HepG2 (cell line): Measurements from ENCODE around the gene PAPOLB. TPM values are rescaled to one million over a fixed set of nuclear protein-coding genes. Genes with fewer than 3 reads are reported as not detected.

Source experiments
- AKNA ChIP-seq: sonication (generic); formaldehyde crosslinking; IDR thresholded peaks from 2 replicates; pipeline ENCODE4 v1.4.0; 2020; ENCODE audit warnings: missing genetic modification reagents, borderline replicate concordance
- BRCA1 ChIP-seq: sonication (generic); formaldehyde crosslinking; IDR thresholded peaks from 2 replicates; pipeline ENCODE4 v1.4.0; 2020; ENCODE audit warnings: missing genetic modification reagents
- CENPX ChIP-seq: sonication (generic); formaldehyde crosslinking; IDR thresholded peaks from 2 replicates; pipeline ENCODE4 v1.9.0; 2021; ENCODE audit warnings: mild to moderate bottlenecking, missing genetic modification reagents, moderate library complexity
- DPF2 ChIP-seq: sonication (generic); formaldehyde crosslinking; IDR thresholded peaks from 2 replicates; pipeline ENCODE4 v1.4.0; 2020; ENCODE audit warnings: mild to moderate bottlenecking, low read depth, missing genetic modification reagents, borderline replicate concordance
- LCORL ChIP-seq, 2 experiments: fragments of 450-650 bp in 1 of 2; sonication (generic) in 1 of 2; formaldehyde crosslinking in 1 of 2; IDR thresholded peaks; 2 replicates each; pipeline versions ENCODE4 v1.5.0 to v1.6.1; 2017 to 2020; ENCODE audit warnings: antibody characterized with exemption in 1 of 2, missing genetic modification reagents in 1 of 2
- MAFG ChIP-seq: sonication (generic); formaldehyde crosslinking; IDR thresholded peaks from 2 replicates; pipeline ENCODE4 v1.5.1; 2020; ENCODE audit warnings: mild to moderate bottlenecking, missing genetic modification reagents
- PHF21A ChIP-seq: sonication (generic); formaldehyde crosslinking; IDR thresholded peaks from 2 replicates; pipeline ENCODE4 v1.5.0; 2020; ENCODE audit warnings: mild to moderate bottlenecking, missing genetic modification reagents
- RCOR2 ChIP-seq: IDR thresholded peaks from 2 replicates; pipeline ENCODE4 v1.6.1; 2016; ENCODE audit warnings: missing biosample characterization, missing genetic modification reagents
- SNAI1 ChIP-seq: sonication (generic); formaldehyde crosslinking; IDR thresholded peaks from 2 replicates; pipeline ENCODE4 v1.5.0; 2020; ENCODE audit warnings: mild to moderate bottlenecking, missing genetic modification reagents, borderline replicate concordance
- ZFP91 ChIP-seq: sonication (generic); formaldehyde crosslinking; IDR thresholded peaks from 2 replicates; pipeline ENCODE4 v1.9.0; 2022; ENCODE audit warnings: missing genetic modification reagents, mild to moderate bottlenecking, borderline replicate concordance
- ZNF10 ChIP-seq: sonication (generic); formaldehyde crosslinking; IDR thresholded peaks from 2 replicates; pipeline ENCODE4 v1.4.0; 2020; ENCODE audit warnings: mild to moderate bottlenecking, low read depth, missing genetic modification reagents, borderline replicate concordance
- ZNF841 ChIP-seq: sonication (generic); formaldehyde crosslinking; IDR thresholded peaks from 2 replicates; pipeline ENCODE4 v1.8.1; 2023; ENCODE audit warnings: missing genetic modification reagents, borderline replicate concordance
- polyA plus RNA-seq, 8 experiments: library from polyadenylated mRNA; depleted of rRNA in 3 of 8; stranded (reverse) in 7 of 8; unstranded in 1 of 8; fragments of >200 nt; fragmentation: Illumina TruSeq in 4 of 8; extraction: Trizol in 4 of 8; gene quantifications; 2 replicates each; pipeline versions ENCODE4 v1.2.1 to v1.2.3, GENCODE V29; 2011 to 2016; ENCODE audit warnings: low read depth in 4 of 8, missing spikeins in 1 of 8, mixed read lengths in 1 of 8; ENCODE audit not compliant: insufficient read depth in 1 of 8
- total RNA-seq, 5 experiments: library from RNA; depleted of rRNA; stranded (reverse); fragments of >200 nt; fragmentation: Illumina TruSeq; extraction: Trizol; gene quantifications; 2 replicates each; pipeline ENCODE4 v1.2.3, GENCODE V29; 2016; ENCODE audit warnings: low read depth in 1 of 5
- TF ChIP-seq, protein P1 (sequence below): sonication (generic); formaldehyde crosslinking; IDR thresholded peaks from 2 replicates; pipeline ENCODE4 v1.4.0; 2020; ENCODE audit warnings: missing genetic modification reagents, borderline replicate concordance
- TF ChIP-seq, protein P2 (sequence below): IDR thresholded peaks from 2 replicates; pipeline ENCODE4 v1.6.1; 2016; ENCODE audit warnings: missing compliant biosample characterization, missing genetic modification reagents, borderline replicate concordance
- TF ChIP-seq, protein P3 (sequence below): sonication (generic); formaldehyde crosslinking; conservative IDR thresholded peaks from 2 replicates; pipeline ENCODE4 v1.8.0; 2022; ENCODE audit warnings: mild to moderate bottlenecking, moderate library complexity, missing genetic modification reagents

Gene PAPOLB
- total and polyA plus RNA-seq, 2 of the 13 experiments (the other 11 are each of a cell fraction or from before 2014, with no cell fraction given), result not detected

- TF ChIP-seq, protein P1, sequence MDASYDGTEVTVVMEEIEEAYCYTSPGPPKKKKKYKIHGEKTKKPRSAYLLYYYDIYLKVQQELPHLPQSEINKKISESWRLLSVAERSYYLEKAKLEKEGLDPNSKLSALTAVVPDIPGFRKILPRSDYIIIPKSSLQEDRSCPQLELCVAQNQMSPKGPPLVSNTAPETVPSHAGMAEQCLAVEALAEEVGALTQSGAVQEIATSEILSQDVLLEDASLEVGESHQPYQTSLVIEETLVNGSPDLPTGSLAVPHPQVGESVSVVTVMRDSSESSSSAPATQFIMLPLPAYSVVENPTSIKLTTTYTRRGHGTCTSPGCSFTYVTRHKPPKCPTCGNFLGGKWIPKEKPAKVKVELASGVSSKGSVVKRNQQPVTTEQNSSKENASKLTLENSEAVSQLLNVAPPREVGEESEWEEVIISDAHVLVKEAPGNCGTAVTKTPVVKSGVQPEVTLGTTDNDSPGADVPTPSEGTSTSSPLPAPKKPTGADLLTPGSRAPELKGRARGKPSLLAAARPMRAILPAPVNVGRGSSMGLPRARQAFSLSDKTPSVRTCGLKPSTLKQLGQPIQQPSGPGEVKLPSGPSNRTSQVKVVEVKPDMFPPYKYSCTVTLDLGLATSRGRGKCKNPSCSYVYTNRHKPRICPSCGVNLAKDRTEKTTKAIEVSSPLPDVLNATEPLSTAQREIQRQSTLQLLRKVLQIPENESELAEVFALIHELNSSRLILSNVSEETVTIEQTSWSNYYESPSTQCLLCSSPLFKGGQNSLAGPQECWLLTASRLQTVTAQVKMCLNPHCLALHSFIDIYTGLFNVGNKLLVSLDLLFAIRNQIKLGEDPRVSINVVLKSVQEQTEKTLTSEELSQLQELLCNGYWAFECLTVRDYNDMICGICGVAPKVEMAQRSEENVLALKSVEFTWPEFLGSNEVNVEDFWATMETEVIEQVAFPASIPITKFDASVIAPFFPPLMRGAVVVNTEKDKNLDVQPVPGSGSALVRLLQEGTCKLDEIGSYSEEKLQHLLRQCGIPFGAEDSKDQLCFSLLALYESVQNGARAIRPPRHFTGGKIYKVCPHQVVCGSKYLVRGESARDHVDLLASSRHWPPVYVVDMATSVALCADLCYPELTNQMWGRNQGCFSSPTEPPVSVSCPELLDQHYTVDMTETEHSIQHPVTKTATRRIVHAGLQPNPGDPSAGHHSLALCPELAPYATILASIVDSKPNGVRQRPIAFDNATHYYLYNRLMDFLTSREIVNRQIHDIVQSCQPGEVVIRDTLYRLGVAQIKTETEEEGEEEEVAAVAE (CRISPR knock-in tag), result no peak
- TF ChIP-seq RCOR2 (CRISPR knock-in tag) (no peak), ZNF841 (CRISPR knock-in tag) (no peak), ZFP91 (CRISPR knock-in tag) (peak; percentile 74), LCORL (IDR thresholded peaks at IDR 0.05) (no peak), LCORL (CRISPR knock-in tag; IDR thresholded peaks at IDR 0.05) (no peak; the same call in 1 of the 2 replicates), CENPX (CRISPR knock-in tag) (no peak), MAFG (CRISPR knock-in tag) (no peak), DPF2 (CRISPR knock-in tag) (no peak), PHF21A (CRISPR knock-in tag) (no peak), BRCA1 (CRISPR knock-in tag) (no peak), AKNA (CRISPR knock-in tag) (no peak), ZNF10 (no peak), SNAI1 (CRISPR knock-in tag) (no peak)
- TF ChIP-seq, protein P2, sequence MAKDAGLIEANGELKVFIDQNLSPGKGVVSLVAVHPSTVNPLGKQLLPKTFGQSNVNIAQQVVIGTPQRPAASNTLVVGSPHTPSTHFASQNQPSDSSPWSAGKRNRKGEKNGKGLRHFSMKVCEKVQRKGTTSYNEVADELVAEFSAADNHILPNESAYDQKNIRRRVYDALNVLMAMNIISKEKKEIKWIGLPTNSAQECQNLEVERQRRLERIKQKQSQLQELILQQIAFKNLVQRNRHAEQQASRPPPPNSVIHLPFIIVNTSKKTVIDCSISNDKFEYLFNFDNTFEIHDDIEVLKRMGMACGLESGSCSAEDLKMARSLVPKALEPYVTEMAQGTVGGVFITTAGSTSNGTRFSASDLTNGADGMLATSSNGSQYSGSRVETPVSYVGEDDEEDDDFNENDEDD (CRISPR knock-in tag), result peak; percentile 31; the same call in 1 of the 2 replicates
- TF ChIP-seq, protein P3, sequence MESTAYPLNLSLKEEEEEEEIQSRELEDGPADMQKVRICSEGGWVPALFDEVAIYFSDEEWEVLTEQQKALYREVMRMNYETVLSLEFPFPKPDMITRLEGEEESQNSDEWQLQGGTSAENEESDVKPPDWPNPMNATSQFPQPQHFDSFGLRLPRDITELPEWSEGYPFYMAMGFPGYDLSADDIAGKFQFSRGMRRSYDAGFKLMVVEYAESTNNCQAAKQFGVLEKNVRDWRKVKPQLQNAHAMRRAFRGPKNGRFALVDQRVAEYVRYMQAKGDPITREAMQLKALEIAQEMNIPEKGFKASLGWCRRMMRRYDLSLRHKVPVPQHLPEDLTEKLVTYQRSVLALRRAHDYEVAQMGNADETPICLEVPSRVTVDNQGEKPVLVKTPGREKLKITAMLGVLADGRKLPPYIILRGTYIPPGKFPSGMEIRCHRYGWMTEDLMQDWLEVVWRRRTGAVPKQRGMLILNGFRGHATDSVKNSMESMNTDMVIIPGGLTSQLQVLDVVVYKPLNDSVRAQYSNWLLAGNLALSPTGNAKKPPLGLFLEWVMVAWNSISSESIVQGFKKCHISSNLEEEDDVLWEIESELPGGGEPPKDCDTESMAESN, result no peak
Measured at GRCh38 chr7:4830176-4830575, 31.7 kb downstream of the PAPOLB start (continued).
